ENCODE data around the gene CMIP. TPM values are rescaled to one million over a fixed set of nuclear protein-coding genes. Genes with fewer than 3 reads are reported as not detected.

Gene CMIP
- total and polyA plus RNA-seq, 3 donors from 2014 or later: 34.9 to 72.5 (median 42.0) TPM

DNA sequence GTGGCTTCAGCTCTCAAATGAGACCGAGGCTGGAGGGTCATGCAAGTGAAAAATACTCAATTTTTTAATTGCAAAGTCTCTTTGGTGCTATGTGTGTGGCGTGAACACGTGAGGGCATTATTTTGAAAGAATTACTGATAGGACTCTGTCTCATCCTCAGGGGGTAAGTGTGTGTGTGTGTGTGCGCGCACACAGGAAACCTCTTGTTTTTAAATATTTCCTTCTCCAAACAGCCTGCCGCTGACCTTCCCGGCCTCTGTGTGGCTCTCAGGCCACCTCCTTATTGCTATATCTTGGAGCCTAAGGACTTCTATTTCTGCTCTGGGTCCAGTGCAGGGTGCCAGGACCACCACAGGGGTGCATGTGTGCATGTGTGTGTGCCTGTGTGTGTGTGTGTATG is 99.7 kb downstream of the CMIP start:
- Histone ChIP-seq H3K4me1 (no peaks in the 10 kb centered on the region), H3K36me3 (ENCODE audit: low read depth, missing control alignments) (no peaks in the 10 kb centered on the region), H3K9me3 (no peaks in the 10 kb centered on the region), H3K4me3 (no peak overlapping the region), H3K27me3 (no peaks in the 10 kb centered on the region), H3K27ac (no peak overlapping the region)
- no peak for DNase-seq
- TF ChIP-seq POLR2A (IDR thresholded peaks at IDR 0.05): no peak
- TF ChIP-seq, protein P1, sequence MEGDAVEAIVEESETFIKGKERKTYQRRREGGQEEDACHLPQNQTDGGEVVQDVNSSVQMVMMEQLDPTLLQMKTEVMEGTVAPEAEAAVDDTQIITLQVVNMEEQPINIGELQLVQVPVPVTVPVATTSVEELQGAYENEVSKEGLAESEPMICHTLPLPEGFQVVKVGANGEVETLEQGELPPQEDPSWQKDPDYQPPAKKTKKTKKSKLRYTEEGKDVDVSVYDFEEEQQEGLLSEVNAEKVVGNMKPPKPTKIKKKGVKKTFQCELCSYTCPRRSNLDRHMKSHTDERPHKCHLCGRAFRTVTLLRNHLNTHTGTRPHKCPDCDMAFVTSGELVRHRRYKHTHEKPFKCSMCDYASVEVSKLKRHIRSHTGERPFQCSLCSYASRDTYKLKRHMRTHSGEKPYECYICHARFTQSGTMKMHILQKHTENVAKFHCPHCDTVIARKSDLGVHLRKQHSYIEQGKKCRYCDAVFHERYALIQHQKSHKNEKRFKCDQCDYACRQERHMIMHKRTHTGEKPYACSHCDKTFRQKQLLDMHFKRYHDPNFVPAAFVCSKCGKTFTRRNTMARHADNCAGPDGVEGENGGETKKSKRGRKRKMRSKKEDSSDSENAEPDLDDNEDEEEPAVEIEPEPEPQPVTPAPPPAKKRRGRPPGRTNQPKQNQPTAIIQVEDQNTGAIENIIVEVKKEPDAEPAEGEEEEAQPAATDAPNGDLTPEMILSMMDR (IDR thresholded peaks at IDR 0.05): no peak
- intact Hi-C loops (cut with DNase I; ENCODE audit: low total_unique reads): no loop called here
- WGBS, 2 donors: 83 to 88% methylated on average over 7 of the region's 7 CpGs

DNA sequence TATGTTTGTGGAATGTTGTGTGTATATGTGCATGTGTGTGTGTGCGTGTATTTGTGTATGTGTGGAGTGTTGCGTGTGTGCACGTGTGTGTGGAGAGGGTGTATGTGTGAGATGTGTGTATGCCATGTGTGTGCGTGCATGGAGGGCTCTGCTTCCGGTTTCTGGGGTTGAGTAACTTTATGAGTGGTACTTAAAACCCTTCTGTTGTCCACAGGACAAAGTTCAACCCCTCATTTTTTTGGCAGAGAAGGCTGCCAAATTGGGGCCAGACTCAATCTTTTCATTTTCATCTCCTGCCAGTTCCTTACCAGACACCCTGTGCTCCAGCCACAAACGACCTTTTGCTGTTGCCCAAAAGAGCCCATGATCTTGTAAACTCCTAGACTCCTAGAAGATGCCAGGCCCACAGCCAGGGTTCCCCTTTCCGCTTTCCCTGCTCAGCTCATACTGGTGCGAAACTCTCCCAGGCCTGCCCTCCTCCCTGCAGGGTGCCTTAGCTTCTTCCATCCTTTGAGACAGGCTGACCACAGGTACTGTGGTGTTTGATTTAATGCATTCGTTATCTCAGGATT is 100.2 kb downstream of the CMIP start:
- no peaks in the 10 kb centered on the region for H3K9me3 ChIP-seq
- TF ChIP-seq POLR2A (IDR thresholded peaks at IDR 0.05): no peak
- TF ChIP-seq, protein P1 (IDR thresholded peaks at IDR 0.05): no peak
- no peaks in the 10 kb centered on the region for H3K4me1 ChIP-seq
- no peak for DNase-seq
- H3K36me3 ChIP-seq (ENCODE audit: low read depth, missing control alignments): no peaks in the 10 kb centered on the region
- no peak overlapping the region for H3K27ac ChIP-seq
- H3K27me3 ChIP-seq: no peaks in the 10 kb centered on the region
- H3K4me3 ChIP-seq: no peak overlapping the region
- WGBS, 2 donors: 85 to 88% methylated on average over 9 of the region's 9 CpGs
- intact Hi-C loops (cut with DNase I; ENCODE audit: low total_unique reads): no loop called here

DNA sequence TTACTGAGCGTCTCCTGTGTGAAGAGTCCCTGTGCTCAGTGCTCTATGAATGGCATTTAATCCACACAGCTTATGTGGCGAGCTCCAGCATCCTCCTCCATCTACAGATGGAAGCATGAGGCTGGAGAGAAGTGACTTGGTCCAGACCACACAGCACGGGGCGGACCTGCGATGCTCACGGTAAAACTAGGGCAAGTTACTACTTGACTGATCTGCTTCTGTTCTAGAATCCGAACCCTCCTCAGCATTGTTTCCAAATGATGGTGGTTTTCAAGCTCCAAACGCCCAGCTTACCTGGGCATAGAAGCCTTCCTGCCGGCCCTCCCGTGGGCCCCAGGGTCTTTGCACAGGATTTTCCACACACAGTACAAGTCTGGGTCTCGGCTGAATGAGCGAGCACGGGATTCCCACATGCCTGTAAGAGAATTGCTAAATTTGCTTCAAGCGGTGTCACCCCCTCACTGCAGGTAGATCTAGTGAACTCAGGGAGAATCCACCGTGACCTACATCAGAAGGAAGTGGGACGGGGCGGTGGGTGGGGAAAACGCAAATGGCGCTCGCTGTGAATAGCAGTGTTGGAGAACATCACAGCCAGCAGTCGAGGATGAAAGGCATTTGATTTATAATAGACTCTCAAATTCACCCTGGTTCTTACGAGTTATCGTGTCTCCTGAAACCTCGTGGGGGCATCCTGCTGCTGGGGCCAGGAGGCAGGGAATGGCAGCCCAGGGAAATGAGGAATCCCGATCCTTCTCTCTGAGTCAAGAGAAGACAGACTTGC is 101.1 kb downstream of the CMIP start:
- DNase-seq: no peak
- H3K4me3 ChIP-seq: no peak overlapping the region
- 91 to 92% methylated on average over 23 to 25 of the region's 25 CpGs for WGBS, 2 donors
- H3K36me3 ChIP-seq (ENCODE audit: low read depth, missing control alignments): no peaks in the 10 kb centered on the region
- H3K9me3 ChIP-seq: no peaks in the 10 kb centered on the region
- TF ChIP-seq, protein P1 (IDR thresholded peaks at IDR 0.05): no peak
- TF ChIP-seq POLR2A (IDR thresholded peaks at IDR 0.05): no peak
- no peak overlapping the region for H3K27ac ChIP-seq
- no peaks in the 10 kb centered on the region for H3K4me1 ChIP-seq
- intact Hi-C loops (cut with DNase I; ENCODE audit: low total_unique reads): no loop called here
- no peaks in the 10 kb centered on the region for H3K27me3 ChIP-seq

DNA sequence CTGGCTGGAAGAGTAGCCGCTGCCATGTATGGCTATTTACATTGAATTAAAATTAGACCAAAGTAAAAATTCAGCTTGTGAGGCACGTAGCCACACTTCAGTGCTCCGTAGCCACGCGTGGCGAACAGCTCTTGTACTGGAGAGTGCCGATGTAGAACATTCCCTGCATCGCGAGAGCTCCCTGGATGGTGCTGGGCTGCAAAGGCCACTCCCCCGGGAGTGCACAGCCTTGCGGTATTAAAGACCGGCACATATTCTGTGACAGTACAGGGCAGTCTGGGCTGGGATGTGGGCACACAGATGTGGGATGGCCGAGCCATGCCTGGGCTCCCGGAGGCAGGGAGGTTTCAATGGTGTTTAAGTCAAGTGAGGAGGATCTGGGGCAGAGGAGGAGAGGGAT is 102.2 kb downstream of the CMIP start:
- DNase-seq: no peak
- no peaks in the 10 kb centered on the region for H3K27me3 ChIP-seq
- TF ChIP-seq, protein P1 (IDR thresholded peaks at IDR 0.05): no peak
- TF ChIP-seq POLR2A (IDR thresholded peaks at IDR 0.05): no peak
- no peaks in the 10 kb centered on the region for H3K4me1 ChIP-seq
- 91 to 95% methylated on average over 11 to 14 of the region's 14 CpGs for WGBS, 2 donors
- H3K9me3 ChIP-seq: no peaks in the 10 kb centered on the region
- intact Hi-C loops (cut with DNase I; ENCODE audit: low total_unique reads): no loop called here
- H3K27ac ChIP-seq: no peak overlapping the region
- H3K36me3 ChIP-seq (ENCODE audit: low read depth, missing control alignments): no peaks in the 10 kb centered on the region
- no peak overlapping the region for H3K4me3 ChIP-seq
